Sciatic nerve (tissue), 2 donors: Measurements from ENCODE around the gene DMBT1. TPM values are rescaled to one million over a fixed set of nuclear protein-coding genes. Genes with fewer than 3 reads are reported as not detected.
A peak's percentile ranks its signal among the peaks of the same experiment; 100 is the strongest.

Experiments
- ATAC-seq: fragments of 200-7000 bp; cut with Tn5 transposase; one replicate; pipeline ENCODE4 v1.9.1; 2020; ENCODE audit warnings: mild to moderate bottlenecking, moderate library complexity
- DNase-seq: peaks from one replicate; pipeline ENCODE4 v3.0.0-alpha.2; 2020; ENCODE audit warnings: low spot score
- intact Hi-C: fragments of 100-400 bp; cut with DNase I; formaldehyde crosslinking; loops from one replicate; pipeline ENCODE4 v1.14.2; 2022
- total RNA-seq: library from RNA; stranded (reverse); fragmentation: NEBNext Ultra II Directional; extraction: Animal tissue kit (Norgen Biotek cat#: 25700); gene quantifications from one replicate; pipeline ENCODE4 v1.2.1, GENCODE V29; 2021
- donor health status: DM: no; HTN: no; CAD: no.
- donor health status: DM: no; HTN: no; CAD: no.

The DMBT1 gene
- total RNA-seq = not detected

DNA sequence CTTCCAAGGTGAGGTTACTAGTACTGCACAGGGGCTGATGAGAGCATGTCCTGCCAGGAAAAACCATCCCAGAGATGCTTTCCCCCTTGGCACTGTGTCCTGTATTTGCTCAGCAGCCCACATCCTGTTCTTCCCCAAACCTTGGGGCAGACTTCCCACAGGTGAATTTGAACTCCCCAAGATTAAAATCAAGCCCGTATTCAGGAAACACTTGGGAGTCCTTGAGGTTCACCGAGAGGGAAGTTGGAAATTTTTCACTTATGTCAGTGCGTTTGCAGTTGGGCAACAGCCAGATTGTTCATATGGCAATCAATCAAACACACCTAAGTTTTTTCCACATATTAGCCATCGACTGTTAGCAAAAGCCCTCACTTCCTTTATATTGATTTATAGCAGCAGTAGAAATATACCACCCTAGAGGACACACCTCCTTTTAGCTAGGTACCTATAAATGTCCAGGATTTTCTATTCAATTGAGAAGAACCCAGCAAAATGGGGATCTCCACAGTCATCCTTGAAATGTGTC, at the start of gene DMBT1:
DMBT1 (plus strand) TSS at position 476 of the 526 bp plus-strand sequence; CDS start at position 493, 17 bp downstream.
- intact Hi-C loops = loop anchor here (10.0 kb wide), 1 partner anchor 266 kb away; no protein-coding TSS in a partner anchor
- ATAC-seq = no peak

DNA sequence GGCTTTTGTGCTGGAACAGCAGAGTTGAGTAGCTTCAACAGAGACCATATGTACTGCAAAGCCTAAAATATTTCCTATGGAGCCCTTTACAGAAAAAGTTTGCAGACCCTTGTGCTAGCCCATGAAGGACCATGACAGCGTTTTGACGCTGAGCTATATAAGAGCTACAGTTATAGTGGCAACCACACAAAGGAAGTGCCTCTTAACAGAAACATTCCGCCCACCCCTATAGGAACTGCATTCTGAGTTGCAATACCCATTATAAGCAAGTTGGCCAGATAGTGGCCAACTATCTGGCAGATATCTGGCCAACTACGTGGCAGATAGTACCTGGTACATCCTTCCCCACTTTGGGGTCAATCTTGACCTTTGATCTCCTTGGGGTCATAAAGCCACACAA, 47.5 kb upstream of the DMBT1 start:
- DNase-seq (no peak), ATAC-seq (no peak)
- intact Hi-C loops = no loop called here

More for the DNA sequence above, at the start of gene DMBT1:
- DNase-seq = no peak

- DNase-seq (no peak), ATAC-seq (no peak)
- intact Hi-C loops = no loop called here
Measured at GRCh38 chr10:122514045-122514840, 46.3 kb upstream of the DMBT1 start.

- intact Hi-C loops = no loop called here
- no peak for DNase-seq
- ATAC-seq = peak; percentile 38
Measured at GRCh38 chr10:122515022-122515424, 45.5 kb upstream of the DMBT1 start.

GRCh38 chr10:122515588-122516231, 44.8 kb upstream of the DMBT1 start:
- DNase-seq (no peak), ATAC-seq (peak; percentile 16)
- intact Hi-C loops = no loop called here

DNA sequence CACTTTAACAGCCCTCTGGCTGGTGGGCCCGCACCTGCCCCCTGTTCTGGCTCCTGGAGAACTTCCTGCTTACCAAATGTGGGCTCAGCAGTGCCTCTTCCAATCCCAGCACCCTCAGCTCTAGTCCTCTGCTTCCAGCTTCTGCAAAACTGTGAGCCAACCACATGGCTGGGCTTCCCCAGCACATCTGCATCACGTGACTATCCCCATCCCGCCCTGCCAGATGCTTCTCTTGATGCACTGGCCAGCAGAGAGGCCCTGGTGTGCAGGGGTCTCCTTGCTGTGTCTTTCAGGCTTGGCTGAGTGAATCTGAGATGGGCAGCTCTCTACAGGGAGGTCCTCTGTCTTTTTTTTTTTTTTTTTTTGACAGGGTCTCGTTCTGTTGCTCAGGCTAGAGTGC, 43.8 kb upstream of the DMBT1 start:
- no peak for DNase-seq
- intact Hi-C loops = no loop called here

DNA sequence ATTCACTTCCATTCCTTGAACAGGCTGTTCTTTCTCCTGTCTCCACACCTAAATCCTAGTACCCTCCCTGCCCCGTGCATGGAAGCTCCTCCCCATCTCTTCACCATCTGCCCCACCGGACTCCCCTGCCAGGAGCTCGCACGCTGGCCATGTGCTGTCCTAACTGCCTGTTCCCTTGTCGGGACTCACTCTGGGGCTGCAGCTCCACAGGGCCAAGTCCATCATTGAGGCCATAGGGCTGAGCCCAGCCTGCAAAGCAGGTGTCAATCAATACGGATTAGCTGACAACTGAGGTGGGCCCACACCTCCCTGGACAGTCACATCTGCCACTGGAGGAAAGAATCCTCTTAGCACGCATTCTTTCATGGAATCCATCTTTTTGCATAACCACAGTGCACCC, 41.4 kb upstream of the DMBT1 start:
- DNase-seq = no peak
- no peak for ATAC-seq
- intact Hi-C loops = no loop called here

More for the DNA sequence above, 43.8 kb upstream of the DMBT1 start:
- ATAC-seq = no peak

GRCh38 chr10:122519873-122520272, 40.7 kb upstream of the DMBT1 start:
- intact Hi-C loops = no loop called here
- DNase-seq (no peak), ATAC-seq (no peak)

- ATAC-seq (no peak), DNase-seq (no peak)
- intact Hi-C loops = no loop called here
Measured at GRCh38 chr10:122521011-122521410, 39.5 kb upstream of the DMBT1 start.

DNA sequence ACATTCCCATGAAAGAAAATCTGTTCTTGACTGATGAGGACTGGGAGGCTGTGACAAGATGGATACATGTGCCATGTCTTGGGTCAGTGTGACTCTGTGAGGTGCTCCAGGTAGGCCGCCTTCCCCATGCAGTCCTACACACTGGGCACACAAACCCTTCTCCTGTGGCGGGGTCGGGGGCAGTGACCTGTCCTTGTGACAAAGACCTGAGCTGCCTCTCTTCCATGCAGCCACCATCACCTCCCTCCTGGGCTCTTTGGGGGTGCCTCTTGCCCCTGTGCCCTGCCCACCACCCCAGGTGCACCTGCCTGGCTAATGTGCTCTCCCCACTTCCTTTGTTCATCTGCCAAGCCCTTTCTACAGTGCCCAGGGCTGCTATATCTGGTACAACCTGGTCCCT, 35.7 kb upstream of the DMBT1 start:
- intact Hi-C loops = no loop called here
- no peak for DNase-seq
- ATAC-seq = no peak

- intact Hi-C loops = no loop called here
- no peak for ATAC-seq
Measured at GRCh38 chr10:122525788-122526187, 34.8 kb upstream of the DMBT1 start.

DNA sequence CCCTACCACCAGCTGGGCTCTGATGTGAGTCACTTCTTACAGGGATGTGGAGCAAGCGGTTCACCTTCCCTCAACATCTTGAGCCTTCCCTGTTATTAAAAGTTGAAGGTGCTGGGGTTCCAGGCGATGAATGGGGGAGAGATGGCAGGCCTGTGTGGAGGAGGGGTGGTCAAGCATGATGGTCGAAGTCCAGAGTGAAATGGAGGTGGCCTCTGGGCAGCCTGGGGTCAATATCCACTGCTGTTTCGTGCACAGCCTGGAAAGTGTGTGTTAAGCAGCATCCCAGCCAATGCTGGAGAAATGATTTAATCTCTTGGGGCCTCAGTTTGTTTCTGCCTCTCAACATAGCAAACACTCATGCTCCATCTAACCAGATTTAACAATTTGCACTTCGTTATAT, 33.7 kb upstream of the DMBT1 start:
- DNase-seq (no peak), ATAC-seq (no peak)
- intact Hi-C loops = no loop called here

More at GRCh38 chr10:122525788-122526187, 34.8 kb upstream of the DMBT1 start:
- DNase-seq = no peak

DNA sequence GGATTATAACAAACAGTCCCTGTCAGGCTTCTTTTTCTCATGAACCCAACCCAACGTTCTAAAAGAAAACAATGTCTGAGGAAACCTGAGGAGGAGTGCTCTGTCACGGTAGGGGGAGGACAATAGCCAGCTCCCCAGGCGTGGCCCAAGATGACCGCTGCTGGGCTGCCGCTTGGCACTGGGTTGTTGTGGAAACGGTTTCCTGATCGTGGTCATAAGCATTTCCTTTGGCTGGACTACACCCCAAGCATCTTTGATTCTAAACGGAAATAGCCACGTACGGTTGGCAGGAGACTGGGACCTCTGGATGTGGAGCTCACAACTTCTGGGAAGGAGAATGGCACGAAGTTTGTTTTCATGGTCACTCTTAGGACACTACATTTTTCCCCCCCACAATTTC, 30.4 kb upstream of the DMBT1 start:
- intact Hi-C loops = no loop called here
- DNase-seq (no peak), ATAC-seq (no peak)

DNA sequence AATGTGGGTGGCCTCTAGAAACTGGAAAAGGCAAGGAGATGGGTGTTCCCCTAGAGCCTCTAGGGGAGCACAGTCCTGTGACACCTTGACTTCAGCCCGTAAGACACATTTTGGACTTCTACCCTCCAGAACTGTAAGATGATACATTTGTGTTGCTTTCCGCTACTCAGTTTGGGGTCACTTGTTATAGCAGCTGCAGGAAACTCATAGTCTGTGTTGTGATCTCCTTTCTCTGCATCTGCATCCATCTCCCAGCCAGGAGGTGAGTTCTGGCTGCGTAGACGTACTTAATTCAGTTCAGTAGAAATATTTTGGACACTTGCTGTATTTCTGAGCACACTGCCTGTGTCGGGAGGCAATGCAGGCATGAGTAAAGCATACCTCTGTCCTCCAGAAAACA, 29.3 kb upstream of the DMBT1 start:
- DNase-seq (no peak), ATAC-seq (no peak)
- intact Hi-C loops = no loop called here

- ATAC-seq (no peak), DNase-seq (no peak)
- intact Hi-C loops = no loop called here
Measured at GRCh38 chr10:122531939-122532338, 28.6 kb upstream of the DMBT1 start.

DNA sequence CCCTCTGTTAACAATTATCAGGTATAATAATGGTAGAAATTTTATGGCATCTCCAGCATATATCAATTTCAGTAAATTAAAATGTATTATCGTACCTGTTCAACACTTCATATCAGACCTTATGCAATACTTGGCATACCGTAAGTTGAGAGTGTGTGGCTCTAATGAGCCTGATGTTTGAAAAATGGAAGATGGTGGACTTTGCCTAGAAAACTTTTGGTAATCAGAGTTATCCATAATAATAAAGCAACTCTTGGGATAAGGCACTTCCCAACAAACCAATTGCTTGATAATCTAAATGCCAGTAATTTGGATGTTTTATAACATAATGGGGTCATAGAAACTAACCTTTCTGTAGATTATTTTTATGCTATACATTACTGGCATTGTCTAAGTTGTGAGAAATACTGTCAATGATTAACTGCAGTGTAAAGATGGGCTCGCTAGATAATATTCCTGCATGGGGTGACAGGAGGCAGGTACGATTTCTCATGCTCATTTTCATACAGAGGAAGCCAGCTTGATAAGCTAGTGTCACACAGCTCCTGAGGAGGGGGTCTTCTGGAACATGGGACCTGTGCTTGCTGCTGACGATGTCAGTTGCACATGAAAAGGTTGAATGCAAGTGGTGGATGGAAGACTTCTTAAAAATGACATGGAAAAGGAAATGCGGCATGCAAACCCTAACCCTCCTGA, 27.8 kb upstream of the DMBT1 start:
- intact Hi-C loops = no loop called here
- ATAC-seq = no peak
- DNase-seq = no peak

- ATAC-seq (no peak), DNase-seq (no peak)
- intact Hi-C loops = no loop called here
Measured at GRCh38 chr10:122537545-122537944, 23.0 kb upstream of the DMBT1 start.

DNA sequence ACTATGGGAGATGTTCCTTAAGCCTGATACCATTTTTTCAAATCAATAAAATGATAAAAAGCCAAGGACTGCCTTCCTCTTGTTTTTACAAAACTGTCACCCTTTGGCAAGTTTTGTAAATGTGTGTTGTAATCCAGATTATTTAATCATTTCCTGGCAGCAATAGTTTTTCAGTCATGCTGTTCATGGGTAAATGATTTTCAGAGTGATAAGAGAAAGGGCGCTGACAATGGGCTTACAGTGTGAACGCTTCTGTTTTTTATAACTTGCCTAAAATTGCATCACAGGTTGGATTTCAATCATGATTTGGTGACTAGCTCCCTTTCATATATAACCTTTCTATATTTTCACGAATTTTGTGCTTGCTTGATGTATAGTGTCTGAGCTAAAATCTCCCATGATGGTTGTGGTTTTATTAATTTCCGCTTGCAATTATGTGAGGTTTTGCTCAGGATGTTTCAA, 19.0 kb upstream of the DMBT1 start:
- intact Hi-C loops = no loop called here

GRCh38 chr10:122543676-122544445, 16.7 kb upstream of the DMBT1 start:
- DNase-seq = no peak
- ATAC-seq = no peak
- intact Hi-C loops = no loop called here

More for the DNA sequence above, 19.0 kb upstream of the DMBT1 start:
- DNase-seq (no peak), ATAC-seq (no peak)
